Activated CD8-positive, alpha-beta memory T cell treated with anti-CD3 and anti-CD28 coated beads, Interleukin-2, amount 10 ng/mL, durations not matched to agents 7 days and 5 days (primary cell): ENCODE data around the gene CLP1. TPM values are rescaled to one million over a fixed set of nuclear protein-coding genes. Genes with fewer than 3 reads are reported as not detected.

Source experiments
- microRNA-seq: library from miRNA; unstranded; fragments of <30 nt; microRNA quantifications from one replicate; pipeline ENCODE4 v1.2.0, GENCODE V29; 2022
- total RNA-seq, 2 experiments: library from RNA; stranded (reverse); gene quantifications; one replicate each; pipeline ENCODE4 v1.2.3, GENCODE V29; 2021

Gene CLP1
- total RNA-seq, 2 experiments from 2014 or later: 15.7 to 22.6 TPM

Small RNA genes lying within 50 kb of the gene (microRNA-seq; reads per million reads assigned to microRNA genes)
- 461 reads per million, percentile 80 among the genes with 10 or more reads in this experiment for gene MIR130A

Other genes starting within 250 kb of the CLP1 start
- gene SLC43A3, start 230.6 kb upstream of the CLP1 start, total RNA-seq: 100 to 1,000 TPM; 106 to 117 TPM
- gene RTN4RL2, start 197.2 kb upstream of the CLP1 start, total RNA-seq: not detected
- 10 to 100 TPM; 24.6 to 25.8 TPM for gene SLC43A1, start 142.1 kb upstream of the CLP1 start, total RNA-seq
- 10 to 100 TPM; 74.5 to 92.9 TPM for gene TIMM10, start 127.0 kb upstream of the CLP1 start, total RNA-seq
- gene SMTNL1, start 120.2 kb upstream of the CLP1 start, total RNA-seq: not detected
- 100 to 1,000 TPM; 245 to 317 TPM for gene UBE2L6, start 90.1 kb upstream of the CLP1 start, total RNA-seq
- gene SERPING1, start 60.1 kb upstream of the CLP1 start, total RNA-seq: not detected
- 1 to 10 TPM in 1 of 2 experiments, under 1 TPM in 1; 0.42 to 1.0 TPM for gene YPEL4, start 7.8 kb upstream of the CLP1 start, total RNA-seq
- 10 to 100 TPM; 74.5 to 75.9 TPM for gene ZDHHC5, start 10.4 kb downstream of the CLP1 start, total RNA-seq
- gene MED19, start 54.5 kb downstream of the CLP1 start, total RNA-seq: 10 to 100 TPM; 11.7 to 14.9 TPM
- gene TMX2, start 54.8 kb downstream of the CLP1 start, total RNA-seq: 10 to 100 TPM; 58.2 to 77.4 TPM
- gene SELENOH, start 83.7 kb downstream of the CLP1 start, total RNA-seq: 100 to 1,000 TPM; 114 to 145 TPM
- gene BTBD18, start 94.1 kb downstream of the CLP1 start, total RNA-seq: not detected
- gene CTNND1, start 104.0 kb downstream of the CLP1 start, total RNA-seq: 1 to 10 TPM; 5.0 to 7.7 TPM